NCI-H2029 (cell line): ENCODE data around the gene ZNF584.
A peak's percentile ranks its signal among the peaks of the same experiment; 100 is the strongest.

Source experiments
- DNase-seq: peaks from one replicate; lab custom pipeline; 2025; lab: John Stamatoyannopoulos, UW

The ZNF584 gene

GRCh38 chr19:58466089-58466759, 57.8 kb downstream of the ZNF584 start:
- no peak for DNase-seq

- DNase-seq = peak; percentile 97
Observed at GRCh38 chr19:58466760-58467589, 58.5 kb downstream of the ZNF584 start, which contains the start of gene ZNF324. Gene ZNF324 (plus strand): TSS chr19:58467080. CDS start chr19:58469186, 2,106 bp downstream.
